Stimulated activated CD4-positive, alpha-beta T cell treated with anti-CD3 and anti-CD28 coated beads, TNF-alpha, amount 100 ng/mL, for 4 hours (primary cell): ENCODE results near the gene ABR.

Experiments used
- DNase-seq, 3 experiments: peaks; one replicate each; pipeline ENCODE4 v3.0.0-alpha.2; 2020; ENCODE audit warnings: low read depth in 3 of 3

The ABR gene

DNA sequence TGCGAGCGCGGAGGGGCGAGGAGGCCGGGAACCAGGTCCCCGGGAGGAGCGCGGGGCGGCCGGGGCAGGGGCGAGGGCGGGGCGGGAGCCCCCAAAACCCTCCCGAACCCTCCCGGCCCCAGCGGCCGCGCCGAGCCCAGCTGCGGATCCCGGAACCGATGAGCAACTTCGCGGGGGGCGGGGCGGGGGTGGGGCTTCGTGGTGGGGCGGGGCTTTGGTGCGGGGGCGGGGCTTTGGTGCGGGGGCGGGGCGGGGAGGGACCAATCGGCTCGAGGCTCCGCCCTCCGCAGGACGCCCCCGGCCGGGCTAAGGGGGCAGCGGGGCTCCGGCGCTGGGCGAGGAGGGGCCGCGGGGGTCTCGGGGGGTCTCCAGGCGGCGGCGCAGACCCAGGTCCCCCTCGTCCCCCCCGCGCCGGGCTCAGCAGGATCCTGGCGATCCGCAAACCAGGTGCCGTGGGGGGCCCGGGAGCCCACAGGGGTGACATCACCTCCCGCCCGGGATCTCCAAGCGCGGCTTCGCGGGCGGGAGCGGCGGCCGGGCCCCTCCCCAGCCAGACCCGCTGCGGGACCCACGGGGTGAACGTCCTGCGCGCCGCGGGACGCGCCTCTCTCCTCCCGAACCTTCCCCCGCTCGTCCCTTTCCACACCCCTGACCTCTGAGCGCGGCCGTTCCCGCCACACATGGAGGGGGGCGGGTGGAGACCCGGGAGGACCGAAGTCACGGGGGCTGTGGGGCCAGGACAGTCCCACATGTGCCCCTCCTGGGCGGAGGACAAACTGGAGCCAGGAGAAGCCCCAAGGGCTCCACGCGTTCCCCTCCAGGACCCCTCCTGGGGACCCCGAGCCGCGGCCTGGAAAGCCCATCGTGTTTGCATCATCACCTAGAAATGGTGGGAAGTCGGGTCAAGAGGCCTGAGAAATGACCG, at the start of gene ABR:
TSS of gene ABR (minus strand) at position 164 of the 925 bp plus-strand sequence. CDS start 254 bp downstream, outside the sequence.
- peak in 2 of 3 experiments; percentile 21 to 41 for DNase-seq

- peak; percentile 20 to 25 (median 24) for DNase-seq
Observed at GRCh38 chr17:1229349-1229899, 49.6 kb upstream of the ABR start.

DNA sequence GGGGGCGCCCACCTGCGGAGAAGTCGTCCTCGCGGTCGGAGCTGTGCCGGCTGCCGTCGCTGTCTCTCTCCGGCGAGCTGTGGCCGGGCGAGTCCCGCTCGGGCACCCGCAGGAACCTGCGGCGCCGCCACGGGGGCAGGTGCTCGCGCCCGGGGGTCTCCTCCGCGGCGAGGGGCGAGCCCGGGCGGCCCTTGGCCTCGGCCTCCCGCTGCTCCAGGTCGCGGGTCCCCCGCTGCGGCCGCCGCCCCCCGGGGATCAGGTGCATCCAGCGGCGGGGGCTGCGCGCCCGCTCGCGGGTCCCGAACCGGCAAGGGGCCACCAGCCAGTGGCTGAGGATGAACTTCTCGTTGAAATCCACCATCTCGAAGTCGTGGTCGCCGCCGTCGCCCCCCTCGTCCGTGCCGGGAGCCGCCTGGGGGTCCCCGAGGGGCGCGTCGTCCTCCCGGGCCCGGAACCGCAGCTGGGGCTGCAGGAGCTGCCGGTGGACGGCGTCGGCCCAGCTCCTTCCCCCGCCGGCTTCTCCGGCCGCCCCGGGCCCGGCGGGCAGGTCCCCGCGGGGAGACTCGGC, 49.1 kb upstream of the ABR start:
- no peak for DNase-seq

- DNase-seq, result no peak
Observed at GRCh38 chr17:1227917-1228780, 48.4 kb upstream of the ABR start.

DNA sequence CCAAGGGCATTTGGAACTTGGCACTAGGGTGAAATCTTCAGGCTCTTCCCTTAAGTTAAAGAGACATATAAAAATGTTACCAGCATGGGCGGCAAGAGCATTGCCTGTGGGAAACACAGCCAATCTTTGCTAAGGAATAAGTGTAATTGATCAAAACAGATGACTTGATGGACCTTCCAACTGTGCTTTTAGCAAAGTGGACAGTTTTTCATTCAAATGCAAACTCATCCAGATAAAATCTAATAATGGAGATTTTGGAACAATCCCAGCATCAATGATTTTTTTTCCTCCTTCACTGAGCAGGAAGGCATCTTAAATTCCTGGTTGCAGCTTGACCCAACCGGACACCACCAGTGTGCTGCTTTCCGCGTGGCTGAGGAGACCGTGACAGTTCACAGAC, 47.6 kb upstream of the ABR start:
- no peak for DNase-seq

- no peak for DNase-seq
Observed at GRCh38 chr17:1226308-1226707, 46.5 kb upstream of the ABR start.

- no peak for DNase-seq
Observed at GRCh38 chr17:1224330-1224729, 44.5 kb upstream of the ABR start.

GRCh38 chr17:1223662-1224061, 43.9 kb upstream of the ABR start:
- no peak for DNase-seq

DNA sequence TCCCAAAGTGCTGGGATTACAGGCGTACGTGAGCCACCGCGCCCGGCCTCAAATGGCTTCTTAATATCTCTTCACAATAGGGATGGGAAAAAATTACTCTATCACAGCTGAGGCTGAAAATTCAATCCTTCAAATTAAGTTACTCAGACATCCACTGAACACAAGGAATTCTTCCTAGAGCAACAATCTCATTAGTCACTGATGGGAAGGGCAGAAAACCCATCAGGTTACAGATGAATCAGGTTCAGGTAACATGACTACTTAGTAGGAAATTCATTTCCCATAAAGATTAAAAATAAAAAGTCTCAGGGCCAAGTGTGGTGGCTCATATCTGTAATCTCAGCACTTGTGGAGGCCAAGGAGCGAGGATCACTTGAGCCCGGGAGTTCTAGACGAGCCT, 42.5 kb upstream of the ABR start:
- no peak for DNase-seq

DNA sequence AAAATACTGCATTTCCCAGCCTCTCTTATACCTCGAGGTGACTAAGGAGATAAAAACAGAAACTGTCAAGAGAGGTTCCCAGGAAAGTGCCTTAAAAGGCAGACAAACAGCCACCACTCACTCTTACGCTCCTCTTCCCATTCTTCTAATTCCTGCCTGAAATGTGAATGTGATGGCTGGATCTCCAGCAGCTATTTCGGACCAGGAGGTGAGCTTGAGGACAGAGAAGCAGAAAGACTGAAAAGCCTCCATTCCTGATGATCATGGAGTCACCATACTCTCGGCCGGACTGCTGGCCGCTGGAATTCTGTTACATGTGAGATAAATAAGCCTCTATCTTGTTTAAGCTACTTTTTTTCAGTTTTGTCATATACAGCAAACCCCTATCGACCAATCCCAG, 41.4 kb upstream of the ABR start:
- no peak for DNase-seq

- DNase-seq, result no peak
Observed at GRCh38 chr17:1220346-1220745, 40.6 kb upstream of the ABR start.

DNA sequence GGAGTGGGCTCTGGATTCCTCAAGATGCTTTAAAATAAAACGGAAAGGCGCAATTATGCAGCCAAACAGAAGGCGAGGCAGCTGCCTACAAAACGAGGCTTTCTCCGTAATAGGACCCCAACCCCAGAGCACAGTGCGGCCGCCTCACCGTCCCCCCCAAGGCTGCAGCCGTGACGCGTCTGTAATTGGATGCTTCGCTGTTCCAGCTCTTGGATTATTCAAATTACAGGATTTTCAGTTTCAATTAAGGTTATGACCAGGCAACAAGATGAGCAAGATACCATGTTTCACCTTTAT, 37.3 kb upstream of the ABR start:
- DNase-seq, result no peak

GRCh38 chr17:1216217-1217088, 36.7 kb upstream of the ABR start:
- no peak for DNase-seq

GRCh38 chr17:1212946-1213345, 33.2 kb upstream of the ABR start:
- DNase-seq, result no peak

DNA sequence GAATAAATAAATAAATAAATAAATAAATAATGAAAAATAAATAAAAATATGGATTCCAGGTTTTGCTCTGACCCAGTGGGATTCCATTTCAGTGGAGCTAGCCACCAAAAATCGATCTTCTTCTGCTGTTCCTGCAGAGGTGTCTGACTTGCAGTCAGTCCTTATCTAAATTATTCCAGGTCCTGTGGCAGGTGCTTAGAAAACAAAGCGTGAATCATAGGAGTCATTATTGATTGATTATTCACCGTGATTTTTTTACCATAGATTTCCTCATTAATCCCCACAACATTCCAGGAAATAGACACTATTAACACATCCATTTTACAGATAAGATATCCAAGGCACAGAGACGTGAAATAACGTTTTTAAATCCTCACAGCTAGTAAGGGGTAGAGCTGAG, 31.5 kb upstream of the ABR start:
- no peak for DNase-seq

GRCh38 chr17:1208966-1209365, 29.2 kb upstream of the ABR start:
- no peak for DNase-seq

DNA sequence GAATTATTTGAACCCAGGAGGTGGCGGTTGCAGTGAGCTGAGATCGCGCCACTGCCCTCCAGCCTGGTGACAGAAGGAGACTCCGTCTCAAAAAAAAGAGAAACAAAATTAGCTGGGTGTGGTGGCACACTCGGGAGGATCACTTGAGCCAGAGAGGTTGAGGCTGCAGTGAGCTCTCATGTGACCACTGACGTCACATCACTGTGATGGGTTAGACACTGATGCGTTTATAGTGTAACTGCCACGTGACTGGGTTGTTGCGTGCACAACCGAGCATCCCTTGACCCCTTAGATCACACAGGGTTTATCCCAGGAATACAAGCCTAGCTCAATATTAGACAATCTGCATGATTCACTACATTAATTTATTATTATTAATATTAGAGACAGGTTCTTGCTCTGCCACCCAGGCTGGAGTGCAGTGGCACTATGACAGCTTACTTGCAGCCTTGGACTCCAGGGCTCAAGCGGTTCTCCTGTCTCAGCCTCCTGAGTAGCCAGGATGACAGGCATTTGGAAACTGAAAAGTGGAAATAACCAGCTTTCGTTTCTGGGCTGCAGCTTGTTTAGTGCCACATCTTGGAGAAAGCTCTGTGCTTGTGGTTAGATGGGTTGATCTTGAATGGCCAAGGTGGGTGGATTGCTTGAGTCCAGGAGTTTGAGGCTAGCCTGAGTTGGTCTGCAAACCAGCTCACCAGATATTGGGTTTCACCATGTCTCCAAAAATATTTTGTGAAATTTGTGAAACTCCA, 26.4 kb upstream of the ABR start:
- no peak for DNase-seq

GRCh38 chr17:1203967-1204291, 24.1 kb upstream of the ABR start:
- DNase-seq, result no peak

GRCh38 chr17:1203111-1203966, 23.6 kb upstream of the ABR start:
- peak in 1 of 3 experiments; percentile 26 for DNase-seq

DNA sequence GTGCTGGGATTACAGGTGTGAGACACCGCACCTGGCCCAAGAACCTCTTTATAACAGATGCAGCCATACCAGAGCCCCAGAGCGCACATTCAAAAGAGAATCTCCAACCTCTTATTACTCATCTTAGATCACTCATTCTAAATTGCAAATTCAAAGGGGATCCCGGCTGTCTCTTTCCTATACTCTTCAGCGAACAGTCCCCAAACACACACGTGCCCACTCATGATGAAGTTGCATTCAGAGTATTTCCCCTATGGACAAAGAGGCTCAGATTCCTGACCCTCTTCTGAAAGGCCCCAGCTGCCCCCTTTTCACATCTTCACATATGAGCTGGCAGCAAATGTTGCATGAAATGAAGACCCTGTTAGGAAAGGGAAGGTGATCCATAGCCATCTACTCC, 22.5 kb upstream of the ABR start:
- DNase-seq, result no peak
